AG10803 (cell line): ENCODE results near the gene GON4L.
"Not testable (repeated sequence)": the region's sequence is repeated elsewhere in the genome, so short reads cannot be mapped to it uniquely, and the experiment has no call there.

Experiments used
- DNase-seq: peaks from one replicate; pipeline ENCODE4 v3.0.0; 2010; ENCODE audit warnings: low read depth
- H3K4me3 ChIP-seq: 2 replicates; pipeline ENCODE4 v1.5.1; 2011; ENCODE audit warnings: mild to moderate bottlenecking, low read length, control low read depth
- TF ChIP-seq, protein P1 (sequence below): conservative IDR thresholded peaks from 2 replicates; pipeline ENCODE4 v1.5.1; 2011; ENCODE audit warnings: mild to moderate bottlenecking, low read length, control low read depth, inconsistent platforms

The GON4L gene

DNA sequence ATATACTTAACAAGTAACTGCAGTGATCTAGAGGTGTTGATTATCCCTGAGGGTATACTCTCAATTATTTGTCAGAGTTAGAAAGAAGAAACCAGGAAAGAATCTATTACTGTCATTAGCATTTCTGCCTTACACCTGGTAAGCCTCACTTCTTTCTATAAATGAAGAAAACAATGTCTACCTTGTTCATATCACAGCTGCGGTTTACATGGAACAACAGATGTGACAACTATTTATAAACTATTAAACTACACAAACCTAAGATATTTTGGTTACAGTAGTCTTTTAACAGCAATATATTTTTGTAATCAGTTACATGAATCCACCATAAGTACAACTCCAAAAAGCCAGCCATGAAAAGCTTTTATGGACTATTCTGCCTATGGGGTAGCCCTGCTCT, 40.7 kb downstream of the GON4L start:
- TF ChIP-seq, protein P1, sequence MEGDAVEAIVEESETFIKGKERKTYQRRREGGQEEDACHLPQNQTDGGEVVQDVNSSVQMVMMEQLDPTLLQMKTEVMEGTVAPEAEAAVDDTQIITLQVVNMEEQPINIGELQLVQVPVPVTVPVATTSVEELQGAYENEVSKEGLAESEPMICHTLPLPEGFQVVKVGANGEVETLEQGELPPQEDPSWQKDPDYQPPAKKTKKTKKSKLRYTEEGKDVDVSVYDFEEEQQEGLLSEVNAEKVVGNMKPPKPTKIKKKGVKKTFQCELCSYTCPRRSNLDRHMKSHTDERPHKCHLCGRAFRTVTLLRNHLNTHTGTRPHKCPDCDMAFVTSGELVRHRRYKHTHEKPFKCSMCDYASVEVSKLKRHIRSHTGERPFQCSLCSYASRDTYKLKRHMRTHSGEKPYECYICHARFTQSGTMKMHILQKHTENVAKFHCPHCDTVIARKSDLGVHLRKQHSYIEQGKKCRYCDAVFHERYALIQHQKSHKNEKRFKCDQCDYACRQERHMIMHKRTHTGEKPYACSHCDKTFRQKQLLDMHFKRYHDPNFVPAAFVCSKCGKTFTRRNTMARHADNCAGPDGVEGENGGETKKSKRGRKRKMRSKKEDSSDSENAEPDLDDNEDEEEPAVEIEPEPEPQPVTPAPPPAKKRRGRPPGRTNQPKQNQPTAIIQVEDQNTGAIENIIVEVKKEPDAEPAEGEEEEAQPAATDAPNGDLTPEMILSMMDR: no peak
- no peak for DNase-seq
- no peak overlapping the region for H3K4me3 ChIP-seq

DNA sequence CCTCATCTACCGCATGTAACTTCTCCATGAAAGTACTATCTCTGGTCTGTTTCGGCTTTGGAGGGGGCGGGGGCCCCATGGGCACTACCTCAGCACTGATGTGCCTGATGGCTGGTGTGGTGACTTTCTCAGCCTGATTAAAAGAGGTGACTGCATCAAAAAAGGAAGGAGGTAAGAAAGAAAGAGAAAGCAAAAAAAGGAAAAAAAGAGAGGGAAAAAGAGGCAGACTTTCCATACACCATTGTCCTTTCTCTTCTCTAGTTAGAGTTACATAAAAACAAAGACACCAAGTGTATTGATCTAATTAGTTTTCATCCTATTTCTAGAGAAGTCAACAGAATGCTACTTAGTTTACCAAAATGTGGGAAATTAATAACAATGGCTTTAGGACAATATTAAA, 43.3 kb downstream of the GON4L start:
- TF ChIP-seq, protein P1: no peak
- H3K4me3 ChIP-seq: no peak overlapping the region
- no peak for DNase-seq

DNA sequence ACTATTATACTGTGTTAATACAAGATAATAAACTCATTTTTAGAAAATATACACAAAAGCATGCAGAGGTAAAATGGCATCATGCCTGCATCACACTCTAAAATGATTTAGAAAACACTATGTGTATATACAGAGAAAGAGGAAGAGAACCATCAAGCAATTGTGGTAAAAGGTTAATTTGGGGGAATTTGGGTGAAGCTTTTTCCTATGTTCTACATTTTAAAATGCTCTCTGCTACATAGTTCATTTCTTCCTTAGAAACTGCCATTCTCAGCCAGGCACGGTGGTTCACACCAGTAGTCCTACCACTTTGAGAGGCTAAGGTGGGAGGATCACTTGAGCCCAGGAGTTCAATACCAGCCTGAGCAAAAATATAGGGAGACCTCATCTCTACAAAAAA, 44.1 kb downstream of the GON4L start:
- TF ChIP-seq, protein P1: no peak
- no peak overlapping the region for H3K4me3 ChIP-seq
- no peak for DNase-seq

DNA sequence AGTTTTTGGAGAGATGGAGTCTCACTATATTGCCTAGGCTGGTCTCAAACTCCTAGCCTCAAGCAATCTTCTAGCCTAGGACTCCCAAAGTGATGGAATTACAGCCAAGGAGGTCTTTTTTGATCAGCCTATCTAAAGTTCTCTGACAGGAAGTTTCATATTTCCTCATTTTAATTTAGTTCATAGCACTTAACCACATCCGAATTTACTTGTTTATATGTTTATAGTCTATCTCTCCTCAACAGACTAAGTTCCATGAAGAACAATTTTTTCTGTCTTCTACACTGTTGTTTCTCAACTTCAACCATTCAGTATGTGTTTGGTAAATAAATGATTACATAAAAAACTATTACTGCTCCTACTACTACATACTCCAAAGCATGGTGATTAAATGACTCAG, 47.9 kb downstream of the GON4L start:
- no peak overlapping the region for H3K4me3 ChIP-seq
- TF ChIP-seq, protein P1: no peak
- no peak for DNase-seq

DNA sequence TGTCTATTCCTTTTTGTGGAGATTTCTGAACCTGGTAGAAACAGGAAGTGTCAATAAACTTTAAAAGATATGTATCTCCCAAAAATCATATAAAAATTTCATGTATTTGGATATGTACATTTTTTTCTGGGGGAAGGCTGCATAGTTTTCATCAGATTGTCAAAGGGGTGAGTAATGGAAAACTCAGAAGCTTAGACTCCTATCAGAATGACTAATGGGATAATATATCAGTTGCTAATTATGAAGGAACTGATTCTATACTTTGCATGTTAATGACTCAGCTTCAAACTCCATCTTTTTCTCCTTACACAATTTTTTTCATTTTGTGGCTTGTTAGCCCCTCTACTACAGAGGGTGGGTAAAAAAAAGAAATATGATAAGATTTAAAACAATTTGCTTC, 55.9 kb downstream of the GON4L start:
- DNase-seq: no peak
- TF ChIP-seq, protein P1: no peak

DNA sequence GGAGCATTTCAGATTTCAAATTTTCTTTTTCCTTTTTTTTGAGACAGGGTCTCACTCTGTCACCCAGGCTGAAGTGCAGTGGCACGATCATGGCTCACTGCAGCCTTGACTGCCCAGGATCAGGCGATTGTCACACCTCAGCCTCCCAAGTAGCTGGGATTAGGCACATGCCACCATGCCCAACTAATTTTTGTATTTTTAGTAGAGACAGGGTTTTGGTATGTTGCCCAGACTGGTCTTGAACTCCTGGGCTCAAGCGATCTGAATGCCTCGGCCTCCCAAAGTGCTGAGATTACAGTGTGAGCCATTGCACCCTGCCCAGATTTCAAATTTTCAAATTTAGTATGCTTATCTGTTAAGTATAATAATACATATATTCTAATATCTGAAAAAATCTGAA, 61.4 kb downstream of the GON4L start:
- DNase-seq: not testable (repeated sequence)

More for the DNA sequence above, 55.9 kb downstream of the GON4L start:
- H3K4me3 ChIP-seq: no peak overlapping the region

DNA sequence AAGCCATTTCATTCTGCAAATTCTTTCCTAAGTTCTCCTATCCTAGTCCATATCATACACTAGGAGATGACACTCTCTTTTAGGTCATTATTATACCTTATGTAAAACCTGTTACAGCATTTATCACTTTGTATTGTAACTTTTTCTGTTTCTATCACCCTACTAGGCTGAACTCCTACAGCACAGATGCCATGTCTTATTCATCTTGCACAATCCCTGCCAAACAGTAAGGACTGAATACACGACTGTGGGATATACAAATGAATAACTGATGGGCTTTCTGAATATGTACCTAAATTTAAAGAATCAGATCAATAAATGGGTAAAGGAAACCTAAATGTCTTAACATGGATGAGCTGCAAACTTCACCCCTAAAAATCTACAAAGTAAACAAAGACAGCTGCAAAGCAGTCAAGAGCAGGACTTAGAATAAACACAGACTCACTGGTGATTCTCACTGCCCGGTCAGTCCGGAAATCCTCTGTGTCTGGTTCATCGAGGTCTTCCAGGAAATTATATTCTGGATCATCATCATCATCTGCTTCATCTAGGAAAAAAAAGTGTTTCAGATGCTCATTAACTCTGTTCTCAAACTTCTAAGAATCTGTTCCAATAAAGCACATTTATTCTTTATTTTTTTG, 62.3 kb downstream of the GON4L start:
- TF ChIP-seq, protein P1: no peak
- no peak overlapping the region for H3K4me3 ChIP-seq
- DNase-seq: no peak

More for the DNA sequence above, 61.4 kb downstream of the GON4L start:
- H3K4me3 ChIP-seq: not testable (repeated sequence)

DNA sequence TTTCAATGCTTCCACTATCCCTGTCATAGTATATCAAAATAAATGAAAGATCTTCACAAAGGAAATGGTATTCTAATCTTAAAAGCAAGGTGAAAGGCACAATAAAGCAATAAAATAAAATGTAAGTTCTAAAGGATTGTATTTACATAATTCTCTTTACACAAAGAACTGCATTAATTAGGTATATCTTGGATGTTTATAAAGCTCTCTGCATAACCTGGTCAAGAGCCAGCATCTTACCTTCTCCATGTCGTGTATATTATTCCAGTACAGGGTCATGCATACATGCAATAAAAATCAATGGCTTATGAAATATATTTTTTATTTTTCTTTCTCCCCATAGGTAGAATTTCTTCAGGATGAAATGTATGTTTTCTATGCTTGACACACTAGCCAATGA, 63.8 kb downstream of the GON4L start:
- H3K4me3 ChIP-seq: no peak overlapping the region
- TF ChIP-seq, protein P1: no peak
- no peak for DNase-seq
